Measurements from ENCODE around the gene HCN4. TPM values are rescaled to one million over a fixed set of nuclear protein-coding genes. Genes with fewer than 3 reads are reported as not detected.

Gene HCN4
- total RNA-seq, 1 experiment from 2014 or later, result 0.29 TPM

DNA sequence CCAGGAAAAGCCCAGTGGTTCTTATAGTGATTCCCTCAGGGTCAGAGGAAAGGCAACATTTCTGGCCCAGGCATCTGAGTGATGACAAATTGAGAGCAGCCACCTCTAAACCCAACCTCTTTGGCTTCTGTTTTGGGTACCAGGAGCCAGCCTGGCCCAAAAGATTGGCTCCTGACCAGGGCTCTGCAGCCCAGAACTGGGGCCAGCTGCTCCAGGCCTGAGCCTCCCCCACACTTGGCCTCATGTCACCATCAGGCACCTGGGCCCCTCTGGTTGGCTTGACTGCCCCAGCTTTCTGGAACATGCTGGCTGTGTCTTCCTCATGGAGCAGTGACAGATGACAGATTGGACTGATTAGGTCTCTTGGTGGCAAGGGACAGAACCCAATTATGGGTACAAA is 26.0 kb upstream of the HCN4 start:
- peaks cover 4% of the 10 kb centered on the region for H3K27me3 Mint-ChIP-seq (ENCODE audit: insufficient read depth, unreplicated experiment)
- peaks cover 9% of the 10 kb centered on the region for H3K4me1 Mint-ChIP-seq (ENCODE audit: low read depth, unreplicated experiment)
- H3K9me3 Mint-ChIP-seq (ENCODE audit: unreplicated experiment), result peaks cover 8% of the 10 kb centered on the region
- no peaks in the 10 kb centered on the region for H3K36me3 Mint-ChIP-seq (ENCODE audit: insufficient read depth, unreplicated experiment)
- Histone ChIP-seq H3K9me3 (no peaks in the 10 kb centered on the region), H3K27me3 (replicated peaks; ENCODE audit: control insufficient read depth, insufficient read depth, low read length) (no peaks in the 10 kb centered on the region), H3K4me3 (ENCODE audit: low read depth, low read length) (no peak overlapping the region), H3K4me1 (peaks cover 19% of the 10 kb centered on the region), H3K36me3 (ENCODE audit: control insufficient read depth, insufficient read depth, low read length) (no peaks in the 10 kb centered on the region)
- ChIA-PET POLR2A (no interaction called here), CTCF (no interaction called here)
- no peak overlapping the region for H3K27ac Mint-ChIP-seq (ENCODE audit: unreplicated experiment)
- DNase-seq, result no peak
- intact Hi-C loops (cut with micrococcal nuclease; ENCODE audit: unreplicated experiment), result loop anchor here (10.0 kb wide), 1 partner anchor 70 kb away; no protein-coding TSS in a partner anchor
- no TSS peak for BruUV-seq (replicated peaks)
- no peak for TF ChIP-seq CTCF (IDR thresholded peaks at IDR 0.05; ENCODE audit: insufficient read depth in 1 of 2, low read depth in 1 of 2, low read length in 1 of 2, severe bottlenecking in 1 of 2, unreplicated experiment in 1 of 2)
- no peak overlapping the region for H3K4me3 Mint-ChIP-seq (ENCODE audit: unreplicated experiment)

DNA sequence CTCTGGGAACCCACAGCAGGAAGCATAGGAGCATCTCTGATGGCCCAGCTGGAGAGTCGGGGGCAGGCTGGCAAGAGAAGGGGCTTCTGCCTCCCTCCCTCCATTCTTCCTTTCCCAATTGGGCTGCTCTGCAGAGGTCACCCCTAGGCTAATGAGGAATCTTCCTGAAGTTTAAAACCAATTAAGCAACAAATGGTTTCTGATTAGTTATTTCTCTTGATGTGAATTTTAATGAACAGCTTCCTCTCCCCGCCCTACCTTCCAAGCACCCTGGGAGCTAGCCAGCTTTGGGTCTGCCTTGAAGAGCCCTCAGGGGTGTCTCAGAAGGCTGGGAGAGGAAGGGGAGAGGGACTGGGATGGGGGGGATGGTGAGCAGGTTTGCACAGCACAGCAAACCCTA is 24.6 kb upstream of the HCN4 start:
- no peak for TF ChIP-seq CTCF (IDR thresholded peaks at IDR 0.05; ENCODE audit: insufficient read depth in 1 of 2, low read depth in 1 of 2, low read length in 1 of 2, severe bottlenecking in 1 of 2, unreplicated experiment in 1 of 2)
- Mint-ChIP-seq H3K36me3 (ENCODE audit: insufficient read depth, unreplicated experiment) (no peaks in the 10 kb centered on the region), H3K9me3 (ENCODE audit: unreplicated experiment) (peaks cover 8% of the 10 kb centered on the region), H3K27me3 (ENCODE audit: insufficient read depth, unreplicated experiment) (peaks cover 4% of the 10 kb centered on the region), H3K27ac (ENCODE audit: unreplicated experiment) (no peak overlapping the region), H3K4me3 (ENCODE audit: unreplicated experiment) (no peak overlapping the region), H3K4me1 (ENCODE audit: low read depth, unreplicated experiment) (peaks cover 12% of the 10 kb centered on the region)
- H3K36me3 ChIP-seq (ENCODE audit: control insufficient read depth, insufficient read depth, low read length), result no peaks in the 10 kb centered on the region
- H3K4me3 ChIP-seq (ENCODE audit: low read depth, low read length), result no peak overlapping the region
- ChIA-PET POLR2A (no interaction called here), CTCF (no interaction called here)
- BruUV-seq (replicated peaks), result no TSS peak
- H3K9me3 ChIP-seq, result no peaks in the 10 kb centered on the region; the same call in 1 of the 2 replicates
- peaks cover 33% of the 10 kb centered on the region for H3K4me1 ChIP-seq
- H3K27me3 ChIP-seq (replicated peaks; ENCODE audit: control insufficient read depth, insufficient read depth, low read length), result no peaks in the 10 kb centered on the region
- no peak for DNase-seq
- intact Hi-C loops (cut with micrococcal nuclease; ENCODE audit: unreplicated experiment), result loop anchor here (10.0 kb wide), 1 partner anchor 69 kb away; no protein-coding TSS in a partner anchor

GRCh38 chr15:73392025-73392424 is 23.3 kb upstream of the HCN4 start:
- H3K36me3 Mint-ChIP-seq (ENCODE audit: insufficient read depth, unreplicated experiment), result no peaks in the 10 kb centered on the region
- Histone ChIP-seq H3K36me3 (ENCODE audit: control insufficient read depth, insufficient read depth, low read length) (no peaks in the 10 kb centered on the region), H3K4me1 (peaks cover 42% of the 10 kb centered on the region), H3K9me3 (no peaks in the 10 kb centered on the region; the same call in 1 of the 2 replicates), H3K27me3 (replicated peaks; ENCODE audit: control insufficient read depth, insufficient read depth, low read length) (no peaks in the 10 kb centered on the region), H3K4me3 (ENCODE audit: low read depth, low read length) (no peak overlapping the region)
- intact Hi-C loops (cut with micrococcal nuclease; ENCODE audit: unreplicated experiment), result loop anchor here (10.0 kb wide), 1 partner anchor 67 kb away; no protein-coding TSS in a partner anchor
- peaks cover 4% of the 10 kb centered on the region for H3K27me3 Mint-ChIP-seq (ENCODE audit: insufficient read depth, unreplicated experiment)
- POLR2A ChIA-PET, result no interaction called here
- no peak overlapping the region for H3K27ac Mint-ChIP-seq (ENCODE audit: unreplicated experiment)
- no TSS peak for BruUV-seq (replicated peaks)
- TF ChIP-seq CTCF (IDR thresholded peaks at IDR 0.05; ENCODE audit: insufficient read depth in 1 of 2, low read depth in 1 of 2, low read length in 1 of 2, severe bottlenecking in 1 of 2, unreplicated experiment in 1 of 2), result no peak
- peaks cover 20% of the 10 kb centered on the region for H3K4me1 Mint-ChIP-seq (ENCODE audit: low read depth, unreplicated experiment)
- no peak for DNase-seq
- CTCF ChIA-PET, result no interaction called here
- H3K9me3 Mint-ChIP-seq (ENCODE audit: unreplicated experiment), result peaks cover 8% of the 10 kb centered on the region
- no peak overlapping the region for H3K4me3 Mint-ChIP-seq (ENCODE audit: unreplicated experiment)
